Dermis microvascular lymphatic vessel endothelial cell (primary cell): ENCODE data around the gene DNM3. TPM values are rescaled to one million over a fixed set of nuclear protein-coding genes. Genes with fewer than 3 reads are reported as not detected.

Experiments
- DNase-seq, 2 donors: peaks; one replicate each; pipeline versions ENCODE4 v3.0.0 to v3.0.0-alpha.2; 2010; ENCODE audit warnings: low read depth in 2 of 2
- total RNA-seq: library from RNA; depleted of rRNA; stranded (reverse); fragments of >200 nt; gene quantifications from 2 replicates; pipeline ENCODE4 v1.2.1, GENCODE V29; 2014

The DNM3 gene
- total RNA-seq, 1 donor from 2014 or later, result 0.51 TPM

- DNase-seq, result no peak
These were observed 482.4 kb downstream of the DNM3 start for GRCh38 chr1:172323686-172324085.

- DNase-seq, result no peak
These were observed 482.8 kb downstream of the DNM3 start for GRCh38 chr1:172324086-172324485.

- DNase-seq, result no peak
These were observed 483.5 kb downstream of the DNM3 start for GRCh38 chr1:172324761-172325160.

- peak in 1 of 2 donors; percentile 68 for DNase-seq
These were observed 484.2 kb downstream of the DNM3 start for GRCh38 chr1:172325531-172325930.

- DNase-seq, result no peak
These were observed 484.8 kb downstream of the DNM3 start for GRCh38 chr1:172326136-172326535.

GRCh38 chr1:172328266-172328665 lies 487.0 kb downstream of the DNM3 start:
- DNase-seq, result no peak

- no peak for DNase-seq
These were observed 490.9 kb downstream of the DNM3 start for GRCh38 chr1:172332230-172332629.

GRCh38 chr1:172335377-172335776 lies 494.1 kb downstream of the DNM3 start:
- no peak for DNase-seq

- DNase-seq, result no peak
These were observed 497.0 kb downstream of the DNM3 start for GRCh38 chr1:172338295-172338735.

- no peak for DNase-seq
These were observed 498.5 kb downstream of the DNM3 start for GRCh38 chr1:172339842-172340241.

- no peak for DNase-seq
These were observed 499.2 kb downstream of the DNM3 start for GRCh38 chr1:172340520-172340919.

- no peak for DNase-seq
These were observed 500.4 kb downstream of the DNM3 start for GRCh38 chr1:172341697-172342096.

- DNase-seq, result peak in 1 of 2 donors; percentile 34
These were observed 501.4 kb downstream of the DNM3 start for GRCh38 chr1:172342584-172343239.

GRCh38 chr1:172343240-172344160 lies 502.2 kb downstream of the DNM3 start:
- DNase-seq, result peak in 1 of 2 donors; percentile 75

GRCh38 chr1:172344444-172344843 lies 503.1 kb downstream of the DNM3 start:
- no peak for DNase-seq

GRCh38 chr1:172345077-172345476 lies 503.8 kb downstream of the DNM3 start:
- DNase-seq, result no peak

GRCh38 chr1:172347416-172347815 lies 506.1 kb downstream of the DNM3 start:
- DNase-seq, result no peak

GRCh38 chr1:172350856-172351255 lies 509.6 kb downstream of the DNM3 start:
- no peak for DNase-seq

- no peak for DNase-seq
These were observed 510.0 kb downstream of the DNM3 start for GRCh38 chr1:172351346-172351745.

- peak in 1 of 2 donors; percentile 42 for DNase-seq
These were observed 510.5 kb downstream of the DNM3 start for GRCh38 chr1:172351754-172352161.

- no peak for DNase-seq
These were observed 511.1 kb downstream of the DNM3 start for GRCh38 chr1:172352435-172352834.
